ENCODE results near the gene COASY. TPM values are rescaled to one million over a fixed set of nuclear protein-coding genes. Genes with fewer than 3 reads are reported as not detected.

The COASY gene
- total RNA-seq, 1 donor from 2014 or later: 52.0 TPM

- peaks cover 10% of the 10 kb centered on the region for H3K36me3 Mint-ChIP-seq (ENCODE audit: low read depth, unreplicated experiment)
- no peaks in the 10 kb centered on the region for H3K9me3 ChIP-seq (ENCODE audit: insufficient read depth, low read depth, low read length)
- H4K20me1 ChIP-seq (ENCODE audit: insufficient read depth, low read length): peaks cover 24% of the 10 kb centered on the region
- no peak overlapping the region for H3K9ac ChIP-seq (ENCODE audit: low read length)
- peaks cover 19% of the 10 kb centered on the region for H3K36me3 ChIP-seq (ENCODE audit: insufficient read depth, low read length)
- peaks cover 5% of the 10 kb centered on the region for H3K79me2 ChIP-seq (ENCODE audit: insufficient read depth, low read length)
- no peaks in the 10 kb centered on the region for H3K4me1 ChIP-seq (ENCODE audit: insufficient read depth, low read length)
- no peak overlapping the region for H3K27ac ChIP-seq (ENCODE audit: low read depth, low read length)
- TF ChIP-seq, protein P1, sequence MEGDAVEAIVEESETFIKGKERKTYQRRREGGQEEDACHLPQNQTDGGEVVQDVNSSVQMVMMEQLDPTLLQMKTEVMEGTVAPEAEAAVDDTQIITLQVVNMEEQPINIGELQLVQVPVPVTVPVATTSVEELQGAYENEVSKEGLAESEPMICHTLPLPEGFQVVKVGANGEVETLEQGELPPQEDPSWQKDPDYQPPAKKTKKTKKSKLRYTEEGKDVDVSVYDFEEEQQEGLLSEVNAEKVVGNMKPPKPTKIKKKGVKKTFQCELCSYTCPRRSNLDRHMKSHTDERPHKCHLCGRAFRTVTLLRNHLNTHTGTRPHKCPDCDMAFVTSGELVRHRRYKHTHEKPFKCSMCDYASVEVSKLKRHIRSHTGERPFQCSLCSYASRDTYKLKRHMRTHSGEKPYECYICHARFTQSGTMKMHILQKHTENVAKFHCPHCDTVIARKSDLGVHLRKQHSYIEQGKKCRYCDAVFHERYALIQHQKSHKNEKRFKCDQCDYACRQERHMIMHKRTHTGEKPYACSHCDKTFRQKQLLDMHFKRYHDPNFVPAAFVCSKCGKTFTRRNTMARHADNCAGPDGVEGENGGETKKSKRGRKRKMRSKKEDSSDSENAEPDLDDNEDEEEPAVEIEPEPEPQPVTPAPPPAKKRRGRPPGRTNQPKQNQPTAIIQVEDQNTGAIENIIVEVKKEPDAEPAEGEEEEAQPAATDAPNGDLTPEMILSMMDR (IDR thresholded peaks at IDR 0.05; ENCODE audit: insufficient read depth, low read depth, low read length): no peak
- TF ChIP-seq EZH2 (IDR thresholded peaks at IDR 0.05; ENCODE audit: insufficient read depth, low read length): no peak
- no peak overlapping the region for H2AFZ ChIP-seq (ENCODE audit: low read depth, low read length)
- H3K4me1 Mint-ChIP-seq (ENCODE audit: low read depth, unreplicated experiment): no peaks in the 10 kb centered on the region
- H3K9me3 Mint-ChIP-seq (ENCODE audit: unreplicated experiment): no peaks in the 10 kb centered on the region
- FAIRE-seq: no peak
- H3K4me3 Mint-ChIP-seq (ENCODE audit: unreplicated experiment): no peak overlapping the region
- no peaks in the 10 kb centered on the region for H3K27me3 ChIP-seq (ENCODE audit: insufficient read depth, low read length)
- DNase-seq (ENCODE audit: low read depth): no peak
- H3K27ac Mint-ChIP-seq (ENCODE audit: unreplicated experiment): no peak overlapping the region
- H3K4me3 ChIP-seq (ENCODE audit: insufficient read depth, low read depth, low read length): no peak overlapping the region
- no peak overlapping the region for H3K4me2 ChIP-seq (ENCODE audit: low read length)
- H3K27me3 Mint-ChIP-seq (ENCODE audit: low read depth, unreplicated experiment): no peaks in the 10 kb centered on the region
These were observed 29.5 kb downstream of the COASY start for GRCh38 chr17:42591411-42591810.

DNA sequence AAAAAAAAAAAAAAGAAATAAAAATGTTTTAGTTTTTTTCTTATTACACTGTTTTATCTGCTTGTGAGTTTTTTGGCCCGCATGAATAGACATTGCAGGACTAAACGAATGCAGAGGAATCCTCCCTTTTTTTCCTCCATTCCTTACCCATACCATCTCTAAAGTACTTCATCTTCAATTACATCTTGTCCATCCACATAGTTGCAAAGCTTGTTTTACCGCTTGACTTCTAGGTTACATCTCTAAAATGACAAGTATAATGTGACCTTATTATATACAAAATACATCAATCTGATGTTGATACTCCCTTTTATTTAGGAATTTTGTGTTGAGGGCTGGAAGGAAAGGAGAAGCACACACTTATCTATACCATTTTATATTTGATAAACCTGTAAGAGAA lies 34.4 kb downstream of the COASY start:
- TF ChIP-seq, protein P1 (IDR thresholded peaks at IDR 0.05; ENCODE audit: insufficient read depth, low read depth, low read length): no peak
- no peak for TF ChIP-seq EZH2 (IDR thresholded peaks at IDR 0.05; ENCODE audit: insufficient read depth, low read length)
- Histone ChIP-seq H4K20me1 (ENCODE audit: insufficient read depth, low read length) (peaks cover 32% of the 10 kb centered on the region), H3K36me3 (ENCODE audit: insufficient read depth, low read length) (no peaks in the 10 kb centered on the region), H3K4me1 (ENCODE audit: insufficient read depth, low read length) (no peaks in the 10 kb centered on the region), H3K79me2 (ENCODE audit: insufficient read depth, low read length) (peaks cover 31% of the 10 kb centered on the region), H3K9ac (ENCODE audit: low read length) (no peak overlapping the region), H3K9me3 (ENCODE audit: insufficient read depth, low read depth, low read length) (no peaks in the 10 kb centered on the region), H2AFZ (ENCODE audit: low read depth, low read length) (no peak overlapping the region), H3K27me3 (ENCODE audit: insufficient read depth, low read length) (no peaks in the 10 kb centered on the region), H3K4me2 (ENCODE audit: low read length) (no peak overlapping the region), H3K27ac (ENCODE audit: low read depth, low read length) (no peak overlapping the region), H3K4me3 (ENCODE audit: insufficient read depth, low read depth, low read length) (no peak overlapping the region)
- FAIRE-seq: no peak
- no peak overlapping the region for H3K27ac Mint-ChIP-seq (ENCODE audit: unreplicated experiment)
- H3K4me3 Mint-ChIP-seq (ENCODE audit: unreplicated experiment): no peak overlapping the region
- peaks cover 4% of the 10 kb centered on the region for H3K36me3 Mint-ChIP-seq (ENCODE audit: low read depth, unreplicated experiment)
- no peaks in the 10 kb centered on the region for H3K27me3 Mint-ChIP-seq (ENCODE audit: low read depth, unreplicated experiment)
- H3K9me3 Mint-ChIP-seq (ENCODE audit: unreplicated experiment): no peaks in the 10 kb centered on the region
- no peaks in the 10 kb centered on the region for H3K4me1 Mint-ChIP-seq (ENCODE audit: low read depth, unreplicated experiment)
- no peak for DNase-seq (ENCODE audit: low read depth)

- H3K27ac ChIP-seq (ENCODE audit: low read depth, low read length): no peak overlapping the region
- H3K36me3 ChIP-seq (ENCODE audit: insufficient read depth, low read length): no peaks in the 10 kb centered on the region
- no peak overlapping the region for H3K9ac ChIP-seq (ENCODE audit: low read length)
- peaks cover 39% of the 10 kb centered on the region for H4K20me1 ChIP-seq (ENCODE audit: insufficient read depth, low read length)
- H3K27me3 Mint-ChIP-seq (ENCODE audit: low read depth, unreplicated experiment): no peaks in the 10 kb centered on the region
- H3K4me2 ChIP-seq (ENCODE audit: low read length): no peak overlapping the region
- no peaks in the 10 kb centered on the region for H3K9me3 Mint-ChIP-seq (ENCODE audit: unreplicated experiment)
- no peaks in the 10 kb centered on the region for H3K4me1 Mint-ChIP-seq (ENCODE audit: low read depth, unreplicated experiment)
- H3K4me3 ChIP-seq (ENCODE audit: insufficient read depth, low read depth, low read length): no peak overlapping the region
- H3K79me2 ChIP-seq (ENCODE audit: insufficient read depth, low read length): peaks cover 47% of the 10 kb centered on the region
- peak overlapping the region; percentile 40 for H3K4me3 Mint-ChIP-seq (ENCODE audit: unreplicated experiment)
- H3K36me3 Mint-ChIP-seq (ENCODE audit: low read depth, unreplicated experiment): peaks cover 4% of the 10 kb centered on the region
- DNase-seq (ENCODE audit: low read depth): no peak
- no peak overlapping the region for H3K27ac Mint-ChIP-seq (ENCODE audit: unreplicated experiment)
- no peaks in the 10 kb centered on the region for H3K9me3 ChIP-seq (ENCODE audit: insufficient read depth, low read depth, low read length)
- H3K27me3 ChIP-seq (ENCODE audit: insufficient read depth, low read length): no peaks in the 10 kb centered on the region
- TF ChIP-seq, protein P1 (IDR thresholded peaks at IDR 0.05; ENCODE audit: insufficient read depth, low read depth, low read length): no peak
- TF ChIP-seq EZH2 (IDR thresholded peaks at IDR 0.05; ENCODE audit: insufficient read depth, low read length): no peak
- no peaks in the 10 kb centered on the region for H3K4me1 ChIP-seq (ENCODE audit: insufficient read depth, low read length)
- H2AFZ ChIP-seq (ENCODE audit: low read depth, low read length): no peak overlapping the region
- no peak for FAIRE-seq
These were observed 37.0 kb downstream of the COASY start for GRCh38 chr17:42598905-42599304.

All from astrocyte (in vitro differentiated cells and primary cell).